Liver (tissue), 3 donors: Measurements from ENCODE around the gene USP15.

Source experiments
- ATF3 ChIP-seq: IDR thresholded peaks from 2 replicates; pipeline ENCODE4 v1.6.1; 2016; ENCODE audit warnings: antibody characterized with exemption
- GABPA ChIP-seq, 2 donors: IDR thresholded peaks in 1 of 2; conservative IDR thresholded peaks in 1 of 2; 2 replicates each; pipeline ENCODE4 v1.6.1; 2016; ENCODE audit warnings: antibody characterized with exemption in 2 of 2, mild to moderate bottlenecking in 1 of 2, moderate library complexity in 1 of 2
- RAD21 ChIP-seq, 2 donors: IDR thresholded peaks; 2 replicates each; pipeline ENCODE4 v1.6.1; 2016; ENCODE audit warnings: antibody characterized with exemption in 2 of 2, mild to moderate bottlenecking in 2 of 2
- YY1 ChIP-seq: IDR thresholded peaks from 2 replicates; pipeline ENCODE4 v1.6.1; 2016; ENCODE audit warnings: antibody characterized with exemption, mild to moderate bottlenecking
- ZBTB33 ChIP-seq: IDR thresholded peaks from 2 replicates; pipeline ENCODE4 v1.6.1; 2016; ENCODE audit warnings: antibody characterized with exemption
- TF ChIP-seq, protein P1 (sequence below): fragments of 150-350 bp; IDR thresholded peaks from 2 replicates; pipeline ENCODE4 v1.5.1; 2017; ENCODE audit warnings: improper control_type of control experiment, low read depth, low read length; ENCODE audit not compliant: missing input control
- donor health status: healthy.
- donor health status: healthy.

GRCh38 chr12:62294378-62294777 is 34.2 kb downstream of the USP15 start:
- TF ChIP-seq, protein P1, sequence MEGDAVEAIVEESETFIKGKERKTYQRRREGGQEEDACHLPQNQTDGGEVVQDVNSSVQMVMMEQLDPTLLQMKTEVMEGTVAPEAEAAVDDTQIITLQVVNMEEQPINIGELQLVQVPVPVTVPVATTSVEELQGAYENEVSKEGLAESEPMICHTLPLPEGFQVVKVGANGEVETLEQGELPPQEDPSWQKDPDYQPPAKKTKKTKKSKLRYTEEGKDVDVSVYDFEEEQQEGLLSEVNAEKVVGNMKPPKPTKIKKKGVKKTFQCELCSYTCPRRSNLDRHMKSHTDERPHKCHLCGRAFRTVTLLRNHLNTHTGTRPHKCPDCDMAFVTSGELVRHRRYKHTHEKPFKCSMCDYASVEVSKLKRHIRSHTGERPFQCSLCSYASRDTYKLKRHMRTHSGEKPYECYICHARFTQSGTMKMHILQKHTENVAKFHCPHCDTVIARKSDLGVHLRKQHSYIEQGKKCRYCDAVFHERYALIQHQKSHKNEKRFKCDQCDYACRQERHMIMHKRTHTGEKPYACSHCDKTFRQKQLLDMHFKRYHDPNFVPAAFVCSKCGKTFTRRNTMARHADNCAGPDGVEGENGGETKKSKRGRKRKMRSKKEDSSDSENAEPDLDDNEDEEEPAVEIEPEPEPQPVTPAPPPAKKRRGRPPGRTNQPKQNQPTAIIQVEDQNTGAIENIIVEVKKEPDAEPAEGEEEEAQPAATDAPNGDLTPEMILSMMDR, result no peak
- no peak for TF ChIP-seq RAD21 (IDR thresholded peaks at IDR 0.05)
- TF ChIP-seq ATF3, result no peak
- no peak for TF ChIP-seq ZBTB33
- TF ChIP-seq YY1, result no peak
- TF ChIP-seq GABPA (IDR thresholded peaks at IDR 0.05 in 1 of 2, conservative IDR thresholded peaks at IDR 0.05 in 1 of 2), result no peak
